GM12878 (cell line): Measurements from ENCODE around the gene MUC13. TPM values are rescaled to one million over a fixed set of nuclear protein-coding genes. Genes with fewer than 3 reads are reported as not detected.

Source experiments
- ATAC-seq: fragments of 200-7000 bp; cut with Tn5 transposase; 3 replicates; pipeline ENCODE4 v1.9.1; 2020; ENCODE audit warnings: mild to moderate bottlenecking, moderate library complexity
- BruUV-seq: library from RNA; stranded (reverse); fragments of 400-500 nt; replicated peaks from 2 replicates; lab custom pipeline; 2021; lab: Mats Ljungman, UMichigan
- CTCF ChIA-PET: fragments of 300-600 bp; sonication (Branson Sonifier 250); formaldehyde crosslinking; extraction: SDS; loops from one replicate; lab custom pipeline; 2021; ENCODE audit warnings: inconsistent platforms; lab: Yijun Ruan, JAX
- POLR2A ChIA-PET: fragments of 350-600 bp; formaldehyde crosslinking; extraction: SDS; loops from one replicate; lab custom pipeline; 2021; ENCODE audit warnings: inconsistent platforms; lab: Charles Lee
- RAD21 ChIA-PET: fragments of 300-600 bp; sonication (Branson Sonifier 250); formaldehyde crosslinking; loops from one replicate; lab custom pipeline; 2023; ENCODE audit warnings: antibody characterized with exemption; ENCODE audit not compliant: unreplicated experiment; lab: Charles Lee
- SMC1A ChIA-PET: fragments of 300-600 bp; sonication (Branson Sonifier 250); formaldehyde crosslinking; loops from one replicate; lab custom pipeline; 2023; ENCODE audit not compliant: unreplicated experiment, uncharacterized antibody; lab: Charles Lee
- DNase-seq: peaks from one replicate; pipeline ENCODE4 v3.0.0-alpha.2; 2011; ENCODE audit warnings: low read depth, low spot score
- FAIRE-seq: peaks from 3 replicates; lab custom pipeline; 2011; peaks lifted over from hg19 to GRCh38; lab: Jason Lieb, UNC
- H2AFZ ChIP-seq: 2 replicates; pipeline ENCODE4 v1.6.0; 2011; ENCODE audit warnings: low read depth, low read length, control low read depth; ENCODE audit not compliant: control insufficient read depth
- H3K27ac ChIP-seq: 2 replicates; pipeline ENCODE4 v1.5.1; 2011; ENCODE audit warnings: control low read depth; ENCODE audit not compliant: control insufficient read depth, insufficient read depth
- H3K27me3 ChIP-seq, 2 experiments: replicated peaks in 1 of 2; 2 replicates each; pipeline versions ENCODE4 v1.6.0 to v1.6.1; 2011; ENCODE audit warnings: low read length in 1 of 2; ENCODE audit not compliant: control insufficient read depth in 2 of 2, insufficient read depth in 2 of 2
- H3K36me3 ChIP-seq, 2 experiments: 2 replicates each; pipeline ENCODE4 v1.5.1; 2011; ENCODE audit warnings: low read length in 1 of 2; ENCODE audit not compliant: control insufficient read depth in 2 of 2, insufficient read depth in 2 of 2
- H3K4me1 ChIP-seq: 2 replicates; pipeline ENCODE4 v1.6.1; 2011; ENCODE audit warnings: mild to moderate bottlenecking, low read length, moderate library complexity, mixed read lengths; ENCODE audit not compliant: control insufficient read depth, insufficient read depth
- H3K4me2 ChIP-seq: 2 replicates; pipeline ENCODE4 v1.6.0; 2011; ENCODE audit warnings: control low read depth; ENCODE audit not compliant: control insufficient read depth, insufficient read depth
- H3K4me3 ChIP-seq: fragments of 200-600 bp; sonication (generic); 2 replicates; pipeline ENCODE4 v1.5.1; 2016
- H3K79me2 ChIP-seq: 2 replicates; pipeline ENCODE4 v1.6.0; 2011; ENCODE audit warnings: low read length; ENCODE audit not compliant: control insufficient read depth, insufficient read depth
- H3K9ac ChIP-seq: 2 replicates; pipeline ENCODE4 v1.8.0; 2011; ENCODE audit warnings: low read length, control low read depth, mixed read lengths; ENCODE audit not compliant: control insufficient read depth, insufficient read depth
- H3K9me3 ChIP-seq: replicated peaks from 3 replicates; pipeline ENCODE4 v1.5.1; 2011; ENCODE audit warnings: mild to moderate bottlenecking, low read length; ENCODE audit not compliant: control insufficient read depth, insufficient read depth
- H4K20me1 ChIP-seq: 2 replicates; pipeline ENCODE4 v1.6.0; 2011; ENCODE audit not compliant: control insufficient read depth, insufficient read depth
- ATF2 ChIP-seq: IDR thresholded peaks from 2 replicates; pipeline ENCODE4 v1.6.1; 2012; ENCODE audit warnings: low read length, inconsistent platforms
- ATF3 ChIP-seq: IDR thresholded peaks from 2 replicates; pipeline ENCODE4 v1.6.1; 2011; ENCODE audit warnings: low read depth, mild to moderate bottlenecking, low read length, moderate library complexity, borderline replicate concordance; ENCODE audit errors: extremely low read depth
- ATF7 ChIP-seq: fragments of 450-650 bp; IDR thresholded peaks from 2 replicates; pipeline ENCODE4 v1.6.1; 2016; ENCODE audit warnings: low read depth, mild to moderate bottlenecking
- CEBPZ ChIP-seq: fragments of 150-350 bp; IDR thresholded peaks from 2 replicates; pipeline ENCODE4 v1.6.1; 2016; ENCODE audit warnings: low read depth, low read length
- EZH2 ChIP-seq: IDR thresholded peaks from 2 replicates; pipeline ENCODE4 v1.6.1; 2012; ENCODE audit warnings: low read depth, mild to moderate bottlenecking, control low read depth, inconsistent platforms, low read length, borderline replicate concordance; ENCODE audit not compliant: control insufficient read depth
- FOS ChIP-seq: IDR thresholded peaks from 3 replicates; pipeline ENCODE4 v1.6.1; 2011; ENCODE audit warnings: borderline replicate concordance; ENCODE audit not compliant: insufficient read length; ENCODE audit errors: extremely low read depth
- FOXK2 ChIP-seq: fragments of 450-650 bp; IDR thresholded peaks from 2 replicates; pipeline ENCODE4 v1.6.1; 2017; ENCODE audit warnings: mild to moderate bottlenecking, moderate library complexity
- HCFC1 ChIP-seq: fragments of 150-350 bp; IDR thresholded peaks from 2 replicates; pipeline ENCODE4 v1.6.1; 2014; ENCODE audit warnings: low read length
- MTA2 ChIP-seq: fragments of 450-650 bp; IDR thresholded peaks from 2 replicates; pipeline ENCODE4 v1.6.1; 2016; ENCODE audit warnings: low read depth, mild to moderate bottlenecking, moderate library complexity
- NRF1 ChIP-seq: conservative IDR thresholded peaks from 2 replicates; pipeline ENCODE4 v1.6.1; 2011; ENCODE audit warnings: mild to moderate bottlenecking, low read depth, low read length, improper control_type of control experiment
- POLR2AphosphoS5 ChIP-seq: IDR thresholded peaks from 2 replicates; pipeline ENCODE4 v1.6.1; 2011; ENCODE audit warnings: mild to moderate bottlenecking, low read length, inconsistent platforms
- RCOR1 ChIP-seq: conservative IDR thresholded peaks from 2 replicates; pipeline ENCODE4 v1.6.1; 2012; ENCODE audit warnings: low read depth, low read length, improper control_type of control experiment
- REST ChIP-seq: IDR thresholded peaks from 2 replicates; pipeline ENCODE4 v1.6.1; 2012; ENCODE audit warnings: mild to moderate bottlenecking, low read depth, low read length
- SIX5 ChIP-seq: IDR thresholded peaks from 2 replicates; pipeline ENCODE4 v1.6.1; 2011; ENCODE audit warnings: mild to moderate bottlenecking, low read depth, low read length, moderate library complexity; ENCODE audit not compliant: severe bottlenecking
- SP1 ChIP-seq: IDR thresholded peaks from one replicate; pipeline ENCODE4 v1.6.1; 2011; ENCODE audit warnings: low read depth, low read length
- TCF12 ChIP-seq: IDR thresholded peaks from 2 replicates; pipeline ENCODE4 v1.6.1; 2011; ENCODE audit warnings: low read depth, mild to moderate bottlenecking, low read length
- YY1 ChIP-seq: IDR thresholded peaks from 2 replicates; pipeline ENCODE4 v1.6.1; 2011; ENCODE audit warnings: low read depth, mild to moderate bottlenecking, low read length
- WGBS: methylation state at CpG from one replicate; pipeline ENCODE4 v1.1.6; 2016; ENCODE audit warnings: low lambda C conversion rate; ENCODE audit not compliant: insufficient replicate concordance, insufficient coverage; ENCODE audit errors: missing lambda C conversion rate; 5-methylcytosine and 5-hydroxymethylcytosine counted together
- in situ Hi-C: fragments of 300-500 bp; cut with MboI; formaldehyde crosslinking; loops from 9 replicates; pipeline ENCODE4 v1.14.3; 2018; ENCODE audit warnings: mixed read lengths
- intact Hi-C: fragments of 100-400 bp; cut with micrococcal nuclease; formaldehyde crosslinking; loops from one replicate; pipeline ENCODE4 v1.14.2; 2022; ENCODE audit not compliant: unreplicated experiment
- polyA plus RNA-seq, 11 experiments: library from polyadenylated mRNA; depleted of rRNA in 4 of 11; unstranded in 6 of 11; stranded (reverse) in 5 of 11; fragments of >200 nt; fragmentation: Nextera tagmentation in 4 of 11; fragmentation: Illumina TruSeq in 1 of 11; extraction: Ambion mirVana in 4 of 11; extraction: Trizol in 1 of 11; gene quantifications; 1 replicate in 1 of 11; 2 replicates in 10 of 11; pipeline versions ENCODE4 v1.2.1 to v1.2.3, GENCODE V29; 2011 to 2016; ENCODE audit warnings: inconsistent platforms in 2 of 11, missing spikeins in 2 of 11, low read depth in 1 of 11
- total RNA-seq, 4 experiments: library from RNA; depleted of rRNA in 3 of 4; stranded (reverse); fragments of >200 nt in 3 of 4; fragmentation: Illumina TruSeq in 1 of 4; extraction: Trizol in 1 of 4; gene quantifications; 2 replicates each; pipeline versions ENCODE4 v1.2.1 to v1.2.3, GENCODE V29; 2013 to 2021

MUC13 gene
- total and polyA plus RNA-seq, 10 of the 15 experiments (the other 5 are each of a cell fraction or from before 2014, with no cell fraction given): 0.27 to 60.1 (median 0.76) TPM

GRCh38 chr3:124876401-124876878 is 58.1 kb downstream of the MUC13 start:
- ATAC-seq (no peak), FAIRE-seq (no peak), DNase-seq (no peak)
- ChIA-PET POLR2A (interaction anchor here (1.5 kb wide), 1 partner anchor 14 kb away, joined by 10 read pairs; no protein-coding TSS in a partner anchor), RAD21 (no interaction called here), SMC1A (interaction anchor here (0.6 to 1.3 kb wide), 3 partner anchors 8 to 623 kb away, joined by 3 read pairs; no protein-coding TSS in a partner anchor), CTCF (no interaction called here)
- Histone ChIP-seq H3K4me3 (no peak overlapping the region), H3K9ac (no peak overlapping the region), H2AFZ (no peak overlapping the region), H3K79me2 (no peaks in the 10 kb centered on the region), H3K4me1 (no peaks in the 10 kb centered on the region), H3K36me3 (no peaks in the 10 kb centered on the region), H3K27me3 (no peaks in the 10 kb centered on the region), H4K20me1 (no peaks in the 10 kb centered on the region), H3K27ac (no peak overlapping the region), H3K4me2 (no peak overlapping the region), H3K9me3 (no peaks in the 10 kb centered on the region)
- in situ Hi-C loops: no loop called here
- 38% methylated on average over 3 of the region's 3 CpGs for WGBS
- BruUV-seq: no TSS peak
- intact Hi-C loops: no loop called here
- TF ChIP-seq YY1 (no peak), RCOR1 (no peak), SP1 (no peak), HCFC1 (no peak), POLR2AphosphoS5 (no peak), REST (no peak), ATF3 (no peak), FOS (no peak), NRF1 (no peak), EZH2 (no peak), FOXK2 (no peak), CEBPZ (no peak), TCF12 (no peak), MTA2 (no peak), ATF2 (no peak), ATF7 (no peak), SIX5 (no peak)
